ENCODE data around the gene NEK6. TPM values are rescaled to one million over a fixed set of nuclear protein-coding genes. Genes with fewer than 3 reads are reported as not detected.

The NEK6 gene
- total RNA-seq, 1 donor from 2014 or later = 137 TPM

DNA sequence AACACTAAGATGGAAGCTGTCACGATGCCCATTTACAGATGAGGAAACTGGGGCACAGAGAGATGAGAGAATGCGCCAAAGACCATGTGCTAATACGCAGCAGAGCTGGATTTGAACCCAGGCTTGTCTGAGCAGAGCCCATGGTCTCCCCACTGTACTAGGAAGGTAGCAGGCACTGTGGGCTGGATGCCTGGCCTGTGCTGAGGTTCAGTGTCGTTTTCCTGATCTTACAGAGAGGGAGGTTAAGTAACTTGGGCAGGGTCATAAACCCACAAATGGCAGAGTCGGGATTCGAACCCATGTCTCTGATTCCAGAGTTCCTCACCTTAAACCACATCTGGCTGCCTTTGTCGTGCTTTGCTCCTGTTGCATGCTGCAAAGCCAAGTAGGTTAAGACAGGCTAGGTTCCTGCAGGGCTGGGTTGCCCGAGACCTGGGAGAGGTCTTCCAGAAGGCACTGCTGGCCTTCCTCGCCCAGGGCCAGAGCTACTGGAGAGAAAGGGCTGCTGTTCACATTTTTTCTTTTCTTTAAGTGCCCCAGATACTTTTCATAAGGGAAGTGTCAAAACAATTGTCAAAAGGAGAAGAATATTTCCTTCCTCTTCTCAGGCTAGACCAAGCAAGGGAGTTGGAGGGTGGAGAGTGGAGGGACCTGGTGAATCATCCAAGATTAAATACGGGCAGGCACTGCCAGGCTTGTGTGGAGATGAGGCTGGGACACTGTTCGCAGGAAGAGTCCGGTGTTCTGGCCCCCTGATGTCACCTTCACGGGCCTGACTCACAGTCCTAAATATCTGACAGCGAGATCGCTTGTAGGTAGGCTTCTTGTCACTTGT lies 3.2 kb downstream of the NEK6 start:
- peak; percentile 60 for ATAC-seq
- H3K27me3 ChIP-seq = no peaks in the 10 kb centered on the region
- DNase-seq = no peak
- no peaks in the 10 kb centered on the region for H3K36me3 ChIP-seq
- intact Hi-C loops (cut with DNase I) = no loop called here
- H3K4me3 ChIP-seq = peak overlapping the region; percentile 36
- peak overlapping the region; percentile 94 for H3K27ac ChIP-seq
- no peaks in the 10 kb centered on the region for H3K9me3 ChIP-seq
- H3K4me1 ChIP-seq = peaks cover 67% of the 10 kb centered on the region
- no peak for TF ChIP-seq CTCF (IDR thresholded peaks at IDR 0.05)

DNA sequence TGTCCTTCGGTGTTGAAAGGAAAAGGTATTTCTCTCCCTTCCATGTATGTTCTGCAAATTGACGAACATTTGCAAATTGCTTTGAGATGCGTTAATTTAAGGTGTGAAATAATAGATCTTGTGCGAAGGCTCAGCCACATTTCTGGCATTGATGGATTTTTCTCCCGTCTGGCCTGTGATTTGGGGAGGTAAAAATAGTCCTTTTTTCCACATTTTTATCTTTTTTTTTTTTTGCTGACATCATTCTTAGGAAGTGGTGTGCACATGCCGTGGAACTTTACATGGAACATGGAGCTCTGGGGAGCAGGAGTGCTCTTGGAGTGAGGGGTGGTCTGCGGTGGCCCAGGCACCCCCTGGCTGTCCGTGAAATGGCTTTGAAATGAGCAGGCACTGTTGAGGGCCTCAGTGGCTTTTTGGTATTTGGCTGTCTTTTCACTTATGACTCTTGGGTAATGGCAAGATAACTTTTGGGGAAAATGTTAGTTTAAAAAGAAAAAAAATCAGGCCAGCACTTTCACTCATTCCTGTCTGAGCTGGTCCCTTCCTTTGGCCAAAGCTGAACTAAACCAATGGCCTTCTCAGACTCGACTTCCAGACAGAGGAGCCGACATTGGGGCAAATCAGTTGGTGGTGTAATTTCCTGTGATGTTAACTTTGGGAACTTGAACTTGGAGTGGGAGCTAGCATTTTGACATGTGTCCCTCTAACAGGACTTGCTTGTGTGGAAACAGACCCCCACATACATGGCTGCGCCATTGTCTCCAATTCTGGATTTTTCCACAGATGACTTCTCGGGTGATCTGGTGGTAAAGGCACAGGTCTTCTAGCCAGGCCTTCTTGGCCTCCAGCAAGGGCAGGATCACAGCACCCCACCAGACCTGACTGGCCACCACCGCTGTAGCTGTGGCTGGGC lies 4.2 kb downstream of the NEK6 start:
- intact Hi-C loops (cut with DNase I) = no loop called here
- Histone ChIP-seq H3K9me3 (no peaks in the 10 kb centered on the region), H3K36me3 (no peaks in the 10 kb centered on the region), H3K4me1 (peaks cover 77% of the 10 kb centered on the region), H3K4me3 (peak overlapping the region; percentile 36), H3K27ac (peak overlapping the region; percentile 94), H3K27me3 (no peaks in the 10 kb centered on the region)
- TF ChIP-seq CTCF (IDR thresholded peaks at IDR 0.05) = no peak
- no peak for DNase-seq
- no peak for ATAC-seq

DNA sequence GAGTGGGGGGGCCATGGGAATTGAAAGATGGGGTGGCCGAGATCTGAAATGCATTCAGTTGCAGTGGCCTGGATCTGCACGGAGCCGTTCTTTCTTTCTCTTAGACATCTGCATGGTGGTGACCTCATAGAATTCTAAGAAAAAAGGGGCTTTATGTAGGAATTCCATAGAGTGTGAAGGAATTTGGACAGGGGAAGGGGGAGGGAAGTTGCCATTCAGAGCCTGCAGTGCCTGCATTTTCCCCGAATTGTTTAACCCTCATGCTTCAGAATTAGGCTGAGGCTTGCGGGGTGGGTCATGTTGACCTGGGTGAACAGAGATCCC lies 4.9 kb downstream of the NEK6 start:
- intact Hi-C loops (cut with DNase I) = no loop called here
- Histone ChIP-seq H3K9me3 (no peaks in the 10 kb centered on the region), H3K4me3 (peak overlapping the region; percentile 36), H3K4me1 (peaks cover 79% of the 10 kb centered on the region), H3K27ac (peak overlapping the region; percentile 94), H3K36me3 (no peaks in the 10 kb centered on the region), H3K27me3 (no peaks in the 10 kb centered on the region)
- DNase-seq (no peak), ATAC-seq (no peak)
- no peak for TF ChIP-seq CTCF (IDR thresholded peaks at IDR 0.05)

- TF ChIP-seq CTCF (IDR thresholded peaks at IDR 0.05) = no peak
- Histone ChIP-seq H3K4me3 (peak overlapping the region; percentile 36), H3K27ac (peak overlapping the region; percentile 94), H3K4me1 (peaks cover 85% of the 10 kb centered on the region), H3K9me3 (no peaks in the 10 kb centered on the region), H3K27me3 (no peaks in the 10 kb centered on the region), H3K36me3 (no peaks in the 10 kb centered on the region)
- intact Hi-C loops (cut with DNase I) = no loop called here
- DNase-seq = no peak
- ATAC-seq = no peak
These were observed 5.5 kb downstream of the NEK6 start for GRCh38 chr9:124263213-124263612.

DNA sequence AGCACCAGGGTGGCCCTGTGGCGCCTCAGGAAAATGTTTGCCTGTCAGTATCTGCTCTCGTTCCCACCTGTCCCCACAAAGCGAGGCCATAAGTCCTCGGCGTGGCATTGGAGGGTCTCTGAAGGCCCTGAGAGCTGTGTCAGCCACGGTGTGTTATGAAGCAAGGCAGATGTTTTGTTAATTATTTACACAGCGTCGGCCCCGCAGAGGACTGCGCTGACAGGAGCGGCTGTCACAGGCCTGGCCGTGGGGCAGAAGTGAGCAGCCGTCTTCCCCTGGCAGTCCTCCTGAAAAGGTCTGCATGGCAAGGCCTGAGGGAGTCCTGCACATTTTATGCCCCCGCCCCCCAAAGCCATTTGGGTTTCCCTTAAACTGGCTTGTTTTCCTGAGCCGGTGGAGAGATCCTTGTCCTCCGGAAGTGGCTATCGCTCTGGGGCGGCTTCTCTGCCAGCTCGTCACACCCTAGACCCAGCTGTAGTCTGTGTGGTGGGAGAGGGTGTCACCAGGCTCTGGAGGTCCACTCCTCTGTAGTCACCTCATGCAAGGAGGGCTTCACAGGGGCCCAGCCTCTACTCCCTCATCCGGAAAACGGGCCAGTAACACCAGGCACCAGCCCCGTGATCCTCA lies 6.2 kb downstream of the NEK6 start:
- no peaks in the 10 kb centered on the region for H3K27me3 ChIP-seq
- H3K36me3 ChIP-seq = no peaks in the 10 kb centered on the region
- peak overlapping the region; percentile 94 for H3K27ac ChIP-seq
- H3K4me1 ChIP-seq = peaks cover 92% of the 10 kb centered on the region
- TF ChIP-seq CTCF (IDR thresholded peaks at IDR 0.05) = no peak
- no peaks in the 10 kb centered on the region for H3K9me3 ChIP-seq
- ATAC-seq = no peak
- no peak for DNase-seq
- intact Hi-C loops (cut with DNase I) = no loop called here
- no peak overlapping the region for H3K4me3 ChIP-seq
